GM12878 (cell line): ENCODE measurements around the gene PON3. TPM values are rescaled to one million over a fixed set of nuclear protein-coding genes. Genes with fewer than 3 reads are reported as not detected.

Experiments used
- ATAC-seq: fragments of 200-7000 bp; cut with Tn5 transposase; 3 replicates; pipeline ENCODE4 v1.9.1; 2020; ENCODE audit warnings: mild to moderate bottlenecking, moderate library complexity
- BruUV-seq: library from RNA; stranded (reverse); fragments of 400-500 nt; replicated peaks from 2 replicates; lab custom pipeline; 2021; lab: Mats Ljungman, UMichigan
- CTCF ChIA-PET: fragments of 300-600 bp; sonication (Branson Sonifier 250); formaldehyde crosslinking; extraction: SDS; loops from one replicate; lab custom pipeline; 2021; ENCODE audit warnings: inconsistent platforms; lab: Yijun Ruan, JAX
- POLR2A ChIA-PET: fragments of 350-600 bp; formaldehyde crosslinking; extraction: SDS; loops from one replicate; lab custom pipeline; 2021; ENCODE audit warnings: inconsistent platforms; lab: Charles Lee
- RAD21 ChIA-PET: fragments of 300-600 bp; sonication (Branson Sonifier 250); formaldehyde crosslinking; loops from one replicate; lab custom pipeline; 2023; ENCODE audit warnings: antibody characterized with exemption; ENCODE audit not compliant: unreplicated experiment; lab: Charles Lee
- SMC1A ChIA-PET: fragments of 300-600 bp; sonication (Branson Sonifier 250); formaldehyde crosslinking; loops from one replicate; lab custom pipeline; 2023; ENCODE audit not compliant: unreplicated experiment, uncharacterized antibody; lab: Charles Lee
- DNase-seq: peaks from one replicate; pipeline ENCODE4 v3.0.0-alpha.2; 2011; ENCODE audit warnings: low read depth, low spot score
- FAIRE-seq: peaks from 3 replicates; lab custom pipeline; 2011; peaks lifted over from hg19 to GRCh38; lab: Jason Lieb, UNC
- H2AFZ ChIP-seq: 2 replicates; pipeline ENCODE4 v1.6.0; 2011; ENCODE audit warnings: low read depth, low read length, control low read depth; ENCODE audit not compliant: control insufficient read depth
- H3K27ac ChIP-seq: 2 replicates; pipeline ENCODE4 v1.5.1; 2011; ENCODE audit warnings: control low read depth; ENCODE audit not compliant: control insufficient read depth, insufficient read depth
- H3K27me3 ChIP-seq, 2 experiments: replicated peaks in 1 of 2; 2 replicates each; pipeline versions ENCODE4 v1.6.0 to v1.6.1; 2011; ENCODE audit warnings: low read length in 1 of 2; ENCODE audit not compliant: control insufficient read depth in 2 of 2, insufficient read depth in 2 of 2
- H3K36me3 ChIP-seq, 2 experiments: 2 replicates each; pipeline ENCODE4 v1.5.1; 2011; ENCODE audit warnings: low read length in 1 of 2; ENCODE audit not compliant: control insufficient read depth in 2 of 2, insufficient read depth in 2 of 2
- H3K4me1 ChIP-seq: 2 replicates; pipeline ENCODE4 v1.6.1; 2011; ENCODE audit warnings: mild to moderate bottlenecking, low read length, moderate library complexity, mixed read lengths; ENCODE audit not compliant: control insufficient read depth, insufficient read depth
- H3K4me2 ChIP-seq: 2 replicates; pipeline ENCODE4 v1.6.0; 2011; ENCODE audit warnings: control low read depth; ENCODE audit not compliant: control insufficient read depth, insufficient read depth
- H3K4me3 ChIP-seq: fragments of 200-600 bp; sonication (generic); 2 replicates; pipeline ENCODE4 v1.5.1; 2016
- H3K79me2 ChIP-seq: 2 replicates; pipeline ENCODE4 v1.6.0; 2011; ENCODE audit warnings: low read length; ENCODE audit not compliant: control insufficient read depth, insufficient read depth
- H3K9ac ChIP-seq: 2 replicates; pipeline ENCODE4 v1.8.0; 2011; ENCODE audit warnings: low read length, control low read depth, mixed read lengths; ENCODE audit not compliant: control insufficient read depth, insufficient read depth
- H3K9me3 ChIP-seq: replicated peaks from 3 replicates; pipeline ENCODE4 v1.5.1; 2011; ENCODE audit warnings: mild to moderate bottlenecking, low read length; ENCODE audit not compliant: control insufficient read depth, insufficient read depth
- H4K20me1 ChIP-seq: 2 replicates; pipeline ENCODE4 v1.6.0; 2011; ENCODE audit not compliant: control insufficient read depth, insufficient read depth
- CBX3 ChIP-seq: fragments of 200-600 bp; sonication (generic); IDR thresholded peaks from 2 replicates; pipeline ENCODE4 v1.6.1; 2016; ENCODE audit warnings: low read depth, borderline replicate concordance
- EZH2 ChIP-seq: IDR thresholded peaks from 2 replicates; pipeline ENCODE4 v1.6.1; 2012; ENCODE audit warnings: low read depth, mild to moderate bottlenecking, control low read depth, inconsistent platforms, low read length, borderline replicate concordance; ENCODE audit not compliant: control insufficient read depth
- HDAC2 ChIP-seq: fragments of 200-600 bp; sonication (generic); IDR thresholded peaks from 2 replicates; pipeline ENCODE4 v1.6.1; 2017
- IRF3 ChIP-seq: fragments of 450-650 bp; IDR thresholded peaks from 2 replicates; pipeline ENCODE4 v1.6.1; 2014; ENCODE audit warnings: mild to moderate bottlenecking
- LARP7 ChIP-seq: fragments of 450-650 bp; IDR thresholded peaks from 2 replicates; pipeline ENCODE4 v1.6.1; 2017; ENCODE audit warnings: mild to moderate bottlenecking
- MTA2 ChIP-seq: fragments of 450-650 bp; IDR thresholded peaks from 2 replicates; pipeline ENCODE4 v1.6.1; 2016; ENCODE audit warnings: low read depth, mild to moderate bottlenecking, moderate library complexity
- SMC3 ChIP-seq: IDR thresholded peaks from 2 replicates; pipeline ENCODE4 v1.6.1; 2011; ENCODE audit warnings: low read length, improper control_type of control experiment, borderline replicate concordance
- WGBS: methylation state at CpG from one replicate; pipeline ENCODE4 v1.1.6; 2016; ENCODE audit warnings: low lambda C conversion rate; ENCODE audit not compliant: insufficient replicate concordance, insufficient coverage; ENCODE audit errors: missing lambda C conversion rate; 5-methylcytosine and 5-hydroxymethylcytosine counted together
- in situ Hi-C: fragments of 300-500 bp; cut with MboI; formaldehyde crosslinking; loops from 9 replicates; pipeline ENCODE4 v1.14.3; 2018; ENCODE audit warnings: mixed read lengths
- intact Hi-C: fragments of 100-400 bp; cut with micrococcal nuclease; formaldehyde crosslinking; loops from one replicate; pipeline ENCODE4 v1.14.2; 2022; ENCODE audit not compliant: unreplicated experiment
- polyA plus RNA-seq, 11 experiments: library from polyadenylated mRNA; depleted of rRNA in 4 of 11; unstranded in 6 of 11; stranded (reverse) in 5 of 11; fragments of >200 nt; fragmentation: Nextera tagmentation in 4 of 11; fragmentation: Illumina TruSeq in 1 of 11; extraction: Ambion mirVana in 4 of 11; extraction: Trizol in 1 of 11; gene quantifications; 1 replicate in 1 of 11; 2 replicates in 10 of 11; pipeline versions ENCODE4 v1.2.1 to v1.2.3, GENCODE V29; 2011 to 2016; ENCODE audit warnings: inconsistent platforms in 2 of 11, missing spikeins in 2 of 11, low read depth in 1 of 11
- total RNA-seq, 4 experiments: library from RNA; depleted of rRNA in 3 of 4; stranded (reverse); fragments of >200 nt in 3 of 4; fragmentation: Illumina TruSeq in 1 of 4; extraction: Trizol in 1 of 4; gene quantifications; 2 replicates each; pipeline versions ENCODE4 v1.2.1 to v1.2.3, GENCODE V29; 2013 to 2021

PON3 gene
- total and polyA plus RNA-seq, 10 of the 15 experiments (the other 5 are each of a cell fraction or from before 2014, with no cell fraction given): 0.45 to 2.0 (median 0.91) TPM

- TF ChIP-seq IRF3 (no peak), MTA2 (no peak), SMC3 (no peak), HDAC2 (no peak), EZH2 (no peak), CBX3 (no peak)
Measured at GRCh38 chr7:95318501-95319100, 77.6 kb downstream of the PON3 start (continued).

DNA sequence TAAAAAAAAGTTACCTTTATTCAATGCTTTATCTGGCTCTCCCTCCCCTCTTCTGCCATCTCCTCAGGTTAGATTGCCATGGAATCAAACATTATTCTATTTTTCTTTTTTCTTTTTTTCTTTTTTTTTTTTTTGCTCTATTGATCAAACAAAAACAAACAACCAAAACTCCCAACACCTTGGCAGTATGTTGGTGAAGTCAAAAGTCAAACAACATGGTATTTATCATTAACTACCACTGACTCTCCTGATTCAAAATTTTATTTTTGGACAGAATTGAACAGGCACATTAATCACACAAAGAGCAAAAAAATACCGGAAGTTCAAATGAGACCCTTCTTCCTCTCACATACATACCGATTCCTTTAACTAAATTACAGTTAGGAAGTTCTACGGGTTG lies 78.2 kb downstream of the PON3 start:
- WGBS: 52% methylated on average over 3 of the region's 3 CpGs
- no peaks in the 10 kb centered on the region for H3K36me3 ChIP-seq
- no peak overlapping the region for H3K9ac ChIP-seq
- intact Hi-C loops: loop anchor here (5.0 kb wide), 1 partner anchor 159 kb away; no protein-coding TSS in a partner anchor
- no peak overlapping the region for H3K4me3 ChIP-seq
- no peak overlapping the region for H2AFZ ChIP-seq
- BruUV-seq: no TSS peak
- DNase-seq (no peak), FAIRE-seq (no peak), ATAC-seq (no peak)
- in situ Hi-C loops: no loop called here
- no peaks in the 10 kb centered on the region for H4K20me1 ChIP-seq
- TF ChIP-seq LARP7: no peak
- ChIA-PET SMC1A (interaction anchor here (0.6 to 1.9 kb wide), 5 partner anchors 71 to 194 kb away, joined by 3 to 9 read pairs (median 3); no protein-coding TSS in a partner anchor), CTCF (no interaction called here), POLR2A (interaction anchor here (0.6 kb wide), 1 partner anchor 17 kb away, joined by 5 read pairs; no protein-coding TSS in a partner anchor), RAD21 (interaction anchor here (0.6 kb wide), 1 partner anchor 209 kb away, joined by 3 read pairs; no protein-coding TSS in a partner anchor)
- H3K4me2 ChIP-seq: no peak overlapping the region
- H3K79me2 ChIP-seq: no peaks in the 10 kb centered on the region
- no peaks in the 10 kb centered on the region for H3K9me3 ChIP-seq
- H3K27ac ChIP-seq: no peak overlapping the region
- H3K27me3 ChIP-seq: no peaks in the 10 kb centered on the region
- no peaks in the 10 kb centered on the region for H3K4me1 ChIP-seq
